SK-N-MC (cell line): Measurements from ENCODE around the gene NPTXR.

Experiments
- EZH2 ChIP-seq: fragments of 200-600 bp; sonication (generic); IDR thresholded peaks from one replicate; pipeline ENCODE4 v1.6.1; 2017; ENCODE audit warnings: antibody characterized with exemption
- POLR2AphosphoS5 ChIP-seq: IDR thresholded peaks from 2 replicates; pipeline ENCODE4 v1.6.1; 2012; ENCODE audit warnings: mild to moderate bottlenecking, low read depth, low read length, borderline replicate concordance

- TF ChIP-seq EZH2 (no peak), POLR2AphosphoS5 (no peak)
Measured at GRCh38 chr22:38842512-38843200, 1.2 kb downstream of the NPTXR start.
